H9 (cell line): ENCODE results near the gene PTPA. TPM values are rescaled to one million over a fixed set of nuclear protein-coding genes. Genes with fewer than 3 reads are reported as not detected.
A peak's percentile ranks its signal among the peaks of the same experiment; 100 is the strongest.

ENCODE experiments used
- DNase-seq: peaks from one replicate; pipeline ENCODE4 v3.0.0-alpha.2; 2017
- H2AFZ ChIP-seq: one replicate; pipeline ENCODE4 v1.6.1; 2013; ENCODE audit warnings: mild to moderate bottlenecking, low read length, control low read depth, moderate library complexity
- H2AK5ac ChIP-seq: 2 replicates; pipeline ENCODE4 v1.6.1; 2013; ENCODE audit warnings: low read length, control low read depth, mixed read lengths; ENCODE audit not compliant: insufficient read length
- H2BK120ac ChIP-seq: one replicate; pipeline ENCODE4 v1.6.1; 2013; ENCODE audit warnings: low read depth, mild to moderate bottlenecking, low read length, control low read depth, inconsistent platforms; ENCODE audit not compliant: poor library complexity, severe bottlenecking
- H2BK12ac ChIP-seq: 2 replicates; pipeline ENCODE4 v1.6.1; 2013; ENCODE audit warnings: low read length, control low read depth, mixed read lengths, low read depth; ENCODE audit not compliant: insufficient read length
- H2BK15ac ChIP-seq: 2 replicates; pipeline ENCODE4 v1.6.1; 2013; ENCODE audit warnings: low read depth, low read length, control low read depth
- H2BK20ac ChIP-seq: one replicate; pipeline ENCODE4 v1.6.1; 2013; ENCODE audit warnings: low read depth, mild to moderate bottlenecking, low read length, control low read depth, inconsistent platforms; ENCODE audit not compliant: poor library complexity, severe bottlenecking
- H2BK5ac ChIP-seq: 2 replicates; pipeline ENCODE4 v1.6.1; 2013; ENCODE audit warnings: low read length, control low read depth, mixed read lengths; ENCODE audit not compliant: insufficient read length
- H3K14ac ChIP-seq: 2 replicates; pipeline ENCODE4 v1.6.1; 2013; ENCODE audit warnings: low read length, control low read depth; ENCODE audit not compliant: insufficient read depth
- H3K18ac ChIP-seq: 2 replicates; pipeline ENCODE4 v1.6.1; 2013; ENCODE audit warnings: low read depth, mild to moderate bottlenecking, mixed read lengths, low read length, control low read depth; ENCODE audit not compliant: insufficient read length
- H3K23ac ChIP-seq: 2 replicates; pipeline ENCODE4 v1.6.1; 2013; ENCODE audit warnings: low read length, control low read depth, mixed read lengths, low read depth; ENCODE audit not compliant: insufficient read length
- H3K23me2 ChIP-seq: 2 replicates; pipeline ENCODE4 v1.6.1; 2013; ENCODE audit warnings: low read depth, mild to moderate bottlenecking, mixed read lengths, low read length, control low read depth; ENCODE audit not compliant: insufficient read length, poor library complexity, severe bottlenecking
- H3K27ac ChIP-seq: 2 replicates; pipeline ENCODE4 v1.5.1; 2013; ENCODE audit warnings: low read length, control low read depth, mixed read lengths, low read depth; ENCODE audit not compliant: insufficient read length
- H3K27me3 ChIP-seq: 2 replicates; pipeline ENCODE4 v1.6.1; 2013; ENCODE audit warnings: low read length, control low read depth, inconsistent platforms; ENCODE audit not compliant: insufficient read depth
- H3K4ac ChIP-seq: 2 replicates; pipeline ENCODE4 v1.6.1; 2013; ENCODE audit warnings: low read depth, mild to moderate bottlenecking, control low read depth, inconsistent platforms, low read length, moderate library complexity
- H3K4me1 ChIP-seq: 2 replicates; pipeline ENCODE4 v1.6.1; 2013; ENCODE audit warnings: low read length, control low read depth, inconsistent platforms; ENCODE audit not compliant: insufficient read depth
- H3K4me2 ChIP-seq: 2 replicates; pipeline ENCODE4 v1.6.1; 2013; ENCODE audit warnings: low read length, control low read depth, mixed read lengths; ENCODE audit not compliant: insufficient read length, insufficient read depth
- H3K56ac ChIP-seq: 2 replicates; pipeline ENCODE4 v1.6.1; 2013; ENCODE audit warnings: low read depth, mild to moderate bottlenecking, mixed read lengths, low read length, control low read depth; ENCODE audit not compliant: insufficient read length
- H3K79me1 ChIP-seq: 2 replicates; pipeline ENCODE4 v1.6.1; 2013; ENCODE audit warnings: low read depth, mild to moderate bottlenecking, moderate library complexity, low read length, control low read depth, inconsistent platforms; ENCODE audit not compliant: insufficient read depth, poor library complexity, severe bottlenecking
- H3K79me2 ChIP-seq: 2 replicates; pipeline ENCODE4 v1.6.1; 2013; ENCODE audit warnings: low read length, control low read depth, inconsistent platforms; ENCODE audit not compliant: insufficient read depth
- H3K9ac ChIP-seq: 2 replicates; pipeline ENCODE4 v1.6.1; 2013; ENCODE audit warnings: low read length, control low read depth, mixed read lengths; ENCODE audit not compliant: insufficient read length; ENCODE audit errors: extremely low read depth
- H3K9me3 ChIP-seq: one replicate; pipeline ENCODE4 v1.6.1; 2013; ENCODE audit warnings: low read depth, low read length, inconsistent platforms; ENCODE audit not compliant: control insufficient read depth
- H3T11ph ChIP-seq: one replicate; pipeline ENCODE4 v1.6.1; 2013; ENCODE audit warnings: mild to moderate bottlenecking, low read length, control low read depth, inconsistent platforms
- H4K20me1 ChIP-seq: one replicate; pipeline ENCODE4 v1.6.1; 2013; ENCODE audit not compliant: control insufficient read depth, insufficient read length, insufficient read depth
- H4K5ac ChIP-seq: 2 replicates; pipeline ENCODE4 v1.6.1; 2013; ENCODE audit warnings: low read depth, mild to moderate bottlenecking, mixed read lengths, low read length, control low read depth; ENCODE audit not compliant: insufficient read length
- H4K8ac ChIP-seq: replicated peaks from 2 replicates; pipeline ENCODE4 v1.6.1; 2013; ENCODE audit warnings: low read length, control low read depth, mixed read lengths, low read depth; ENCODE audit not compliant: insufficient read length
- H4K91ac ChIP-seq: 2 replicates; pipeline ENCODE4 v1.6.1; 2013; ENCODE audit warnings: low read depth, mild to moderate bottlenecking, moderate library complexity, mixed read lengths, low read length, control low read depth; ENCODE audit not compliant: insufficient read length
- H3K27ac Mint-ChIP-seq, 3 experiments: 2 replicates in 2 of 3; 3 replicates in 1 of 3; pipeline ENCODE4 v1.8.0; 2020 to 2021; ENCODE audit warnings: mixed read lengths in 3 of 3, mild to moderate bottlenecking in 1 of 3, moderate library complexity in 1 of 3
- H3K27me3 Mint-ChIP-seq: 2 replicates; pipeline ENCODE4 v1.8.0; 2021; ENCODE audit warnings: low read depth, mild to moderate bottlenecking, moderate library complexity, mixed read lengths
- H3K36me3 Mint-ChIP-seq, 3 experiments: 2 replicates in 2 of 3; 3 replicates in 1 of 3; pipeline ENCODE4 v1.8.0; 2020 to 2021; ENCODE audit warnings: low read depth in 3 of 3, mixed read lengths in 3 of 3; ENCODE audit not compliant: insufficient read depth in 1 of 3
- H3K4me1 Mint-ChIP-seq, 2 experiments: 2 replicates each; pipeline ENCODE4 v1.8.0; 2020; ENCODE audit warnings: mixed read lengths in 2 of 2
- H3K4me3 Mint-ChIP-seq, 2 experiments: 2 replicates in 1 of 2; 3 replicates in 1 of 2; pipeline ENCODE4 v1.8.0; 2020 to 2021; ENCODE audit warnings: mild to moderate bottlenecking in 2 of 2, mixed read lengths in 2 of 2, moderate library complexity in 1 of 2
- H3K9me3 Mint-ChIP-seq, 2 experiments: 2 replicates in 1 of 2; 3 replicates in 1 of 2; pipeline ENCODE4 v1.8.0; 2020; ENCODE audit warnings: mild to moderate bottlenecking in 2 of 2, mixed read lengths in 2 of 2, moderate library complexity in 1 of 2
- CTCF ChIP-seq: fragments of 200-600 bp; sonication (generic); conservative IDR thresholded peaks from 3 replicates; pipeline ENCODE4 v1.8.0; 2021; ENCODE audit warnings: antibody characterized with exemption, mild to moderate bottlenecking
- WGBS: extraction: QIAGEN DNeasy Blood & Tissue Kit; methylation state at CpG from one replicate; pipeline ENCODE4 v1.1.7; 2013; ENCODE audit warnings: missing lambda C conversion rate, low lambda C conversion rate, mixed read lengths; ENCODE audit not compliant: insufficient read length; ENCODE audit errors: extremely low coverage; 5-methylcytosine and 5-hydroxymethylcytosine counted together
- total RNA-seq: library from RNA; stranded (reverse); gene quantifications from 2 replicates; pipeline ENCODE4 v1.2.1, GENCODE V29; 2021

PTPA gene
- total RNA-seq, 1 experiment from 2014 or later: 145 TPM

GRCh38 chr9:129131300-129132145 lies 20.3 kb downstream of the PTPA start:
- peaks cover 13 to 19% of the 10 kb centered on the region in 2 experiments for H3K4me1 Mint-ChIP-seq
- no peaks in the 10 kb centered on the region for H4K20me1 ChIP-seq
- H3K4me2 ChIP-seq: no peak overlapping the region
- peak; percentile 98 for TF ChIP-seq CTCF
- no peak overlapping the region for H4K91ac ChIP-seq
- H3K9me3 Mint-ChIP-seq: no peaks in the 10 kb centered on the region
- no peak overlapping the region for H3K9ac ChIP-seq
- peaks cover 6% of the 10 kb centered on the region; the same call in 1 of the 2 replicates for H3K4me1 ChIP-seq
- no peaks in the 10 kb centered on the region for H3K79me1 ChIP-seq
- H2BK20ac ChIP-seq: no peak overlapping the region
- no peaks in the 10 kb centered on the region for H3K23me2 ChIP-seq
- DNase-seq: peak; percentile 87
- H2AK5ac ChIP-seq: no peak overlapping the region
- H3K36me3 Mint-ChIP-seq: peaks cover 14 to 68% (median 61%) of the 10 kb centered on the region in 3 experiments
- no peak overlapping the region for H4K8ac ChIP-seq
- no peaks in the 10 kb centered on the region for H3K9me3 ChIP-seq
- H4K5ac ChIP-seq: no peak overlapping the region
- H2BK120ac ChIP-seq: no peak overlapping the region
- no peak overlapping the region for H3K14ac ChIP-seq
- peaks cover 2% of the 10 kb centered on the region; the same call in 1 of the 2 replicates for H3K79me2 ChIP-seq
- H3K56ac ChIP-seq: no peak overlapping the region
- WGBS: no CpG with 5 or more reads among the region's 13 CpGs
- no peak overlapping the region for H2BK5ac ChIP-seq
- H3K4ac ChIP-seq: no peak overlapping the region
- no peak overlapping the region for H3K27ac ChIP-seq
- no peak overlapping the region; a peak in 1 of 7 replicates for H3K27ac Mint-ChIP-seq
- H2BK12ac ChIP-seq: no peak overlapping the region
- no peak overlapping the region for H3T11ph ChIP-seq
- H3K27me3 ChIP-seq: no peaks in the 10 kb centered on the region
- no peaks in the 10 kb centered on the region; the same call in 1 of the 2 replicates for H3K27me3 Mint-ChIP-seq
- no peak overlapping the region; a peak in 1 of 5 replicates for H3K4me3 Mint-ChIP-seq
- no peak overlapping the region for H2AFZ ChIP-seq
- no peak overlapping the region for H2BK15ac ChIP-seq
- H3K23ac ChIP-seq: no peak overlapping the region
- H3K18ac ChIP-seq: no peak overlapping the region
